ENCODE measurements around the gene HEATR5B.

HEATR5B gene

DNA sequence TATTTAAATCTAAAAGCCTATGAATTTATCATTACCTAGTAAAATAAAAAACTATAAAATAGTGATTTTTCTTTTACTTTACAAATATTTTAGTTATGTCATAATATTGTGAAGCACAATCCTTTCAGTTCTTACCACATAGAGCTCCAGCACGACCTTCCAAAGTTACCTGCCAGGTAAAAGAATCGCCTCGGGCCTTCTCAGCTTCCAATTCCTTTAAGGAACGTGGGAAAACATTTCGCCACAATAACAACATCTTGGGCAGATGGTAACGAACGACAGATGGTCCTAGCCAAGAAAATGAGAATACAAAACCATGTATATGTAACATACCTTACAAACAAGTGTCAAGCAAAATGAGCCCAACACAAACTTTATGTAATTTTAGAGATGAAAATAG lies 23.7 kb downstream of the HEATR5B start:
- TF ChIP-seq, protein P1, sequence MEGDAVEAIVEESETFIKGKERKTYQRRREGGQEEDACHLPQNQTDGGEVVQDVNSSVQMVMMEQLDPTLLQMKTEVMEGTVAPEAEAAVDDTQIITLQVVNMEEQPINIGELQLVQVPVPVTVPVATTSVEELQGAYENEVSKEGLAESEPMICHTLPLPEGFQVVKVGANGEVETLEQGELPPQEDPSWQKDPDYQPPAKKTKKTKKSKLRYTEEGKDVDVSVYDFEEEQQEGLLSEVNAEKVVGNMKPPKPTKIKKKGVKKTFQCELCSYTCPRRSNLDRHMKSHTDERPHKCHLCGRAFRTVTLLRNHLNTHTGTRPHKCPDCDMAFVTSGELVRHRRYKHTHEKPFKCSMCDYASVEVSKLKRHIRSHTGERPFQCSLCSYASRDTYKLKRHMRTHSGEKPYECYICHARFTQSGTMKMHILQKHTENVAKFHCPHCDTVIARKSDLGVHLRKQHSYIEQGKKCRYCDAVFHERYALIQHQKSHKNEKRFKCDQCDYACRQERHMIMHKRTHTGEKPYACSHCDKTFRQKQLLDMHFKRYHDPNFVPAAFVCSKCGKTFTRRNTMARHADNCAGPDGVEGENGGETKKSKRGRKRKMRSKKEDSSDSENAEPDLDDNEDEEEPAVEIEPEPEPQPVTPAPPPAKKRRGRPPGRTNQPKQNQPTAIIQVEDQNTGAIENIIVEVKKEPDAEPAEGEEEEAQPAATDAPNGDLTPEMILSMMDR (IDR thresholded peaks at IDR 0.05; ENCODE audit: extremely low read depth, insufficient read depth, missing control alignments): no peak
- in situ Hi-C loops (cut with MboI; ENCODE audit: low pct_unique_long_range_greater_than_20kb, low sequenced_read_pairs, unreplicated experiment): no loop called here
- no peak for DNase-seq (ENCODE audit: low spot score)

DNA sequence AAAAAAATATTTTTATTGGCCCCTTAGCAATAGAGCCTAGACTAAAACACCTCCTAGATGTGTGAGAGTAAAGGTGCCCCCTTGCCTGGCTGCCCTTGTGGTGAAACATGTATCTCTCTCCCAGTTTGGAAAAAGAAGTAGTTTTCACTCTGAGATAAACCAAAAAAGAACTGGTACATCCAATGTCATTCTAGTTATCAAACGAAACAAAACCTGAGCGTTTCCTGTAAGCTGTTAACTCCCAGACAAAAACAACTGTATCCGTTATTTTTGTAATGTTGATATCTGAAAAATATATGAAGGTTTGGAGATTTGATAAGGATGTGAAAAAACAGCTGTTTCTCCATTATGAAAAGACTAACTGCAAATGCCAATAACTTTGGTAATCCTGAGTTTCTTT lies 24.3 kb downstream of the HEATR5B start:
- no peak for DNase-seq (ENCODE audit: low spot score)
- TF ChIP-seq, protein P1 (IDR thresholded peaks at IDR 0.05; ENCODE audit: extremely low read depth, insufficient read depth, missing control alignments): no peak
- in situ Hi-C loops (cut with MboI; ENCODE audit: low pct_unique_long_range_greater_than_20kb, low sequenced_read_pairs, unreplicated experiment): no loop called here

DNA sequence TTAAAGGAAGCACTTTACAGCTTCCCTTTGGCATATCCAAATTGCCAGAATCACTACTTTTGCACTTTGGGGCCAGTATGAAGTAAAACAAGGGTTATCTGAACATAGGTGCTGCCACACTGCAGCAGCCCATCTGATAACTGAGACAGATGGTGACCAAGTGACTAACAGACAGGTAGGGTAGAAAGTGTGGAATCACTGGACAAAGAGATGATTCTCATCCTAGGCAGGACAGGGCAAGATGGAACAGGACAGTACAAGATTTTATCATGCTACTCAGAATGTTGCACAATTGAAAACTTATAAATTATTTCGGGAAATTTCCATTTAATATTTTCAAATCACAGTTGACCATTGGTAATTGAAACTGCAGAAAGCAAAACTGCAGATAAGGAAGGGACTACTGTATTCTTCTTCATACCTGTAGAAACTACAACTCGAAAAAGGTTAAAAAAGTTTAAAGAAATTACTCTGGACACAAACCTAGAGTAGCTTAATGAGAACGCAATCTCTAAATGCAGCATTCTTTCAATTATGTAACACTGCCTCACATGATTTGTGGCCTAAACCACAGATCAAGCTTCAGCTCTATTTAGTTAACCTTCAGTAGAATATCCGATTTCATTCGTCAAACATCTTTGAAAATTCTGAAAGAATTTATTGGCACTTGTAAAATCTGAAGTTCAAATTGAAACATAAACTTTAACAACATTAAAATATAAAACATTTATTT lies 31.4 kb downstream of the HEATR5B start:
- in situ Hi-C loops (cut with MboI; ENCODE audit: low pct_unique_long_range_greater_than_20kb, low sequenced_read_pairs, unreplicated experiment): no loop called here
- DNase-seq (ENCODE audit: low spot score): no peak
- TF ChIP-seq, protein P1 (IDR thresholded peaks at IDR 0.05; ENCODE audit: extremely low read depth, insufficient read depth, missing control alignments): no peak

- in situ Hi-C loops (cut with MboI; ENCODE audit: low pct_unique_long_range_greater_than_20kb, low sequenced_read_pairs, unreplicated experiment): no loop called here
- TF ChIP-seq, protein P1 (IDR thresholded peaks at IDR 0.05; ENCODE audit: extremely low read depth, insufficient read depth, missing control alignments): no peak
- DNase-seq (ENCODE audit: low spot score): no peak
Measured at GRCh38 chr2:37039580-37039979, 44.6 kb downstream of the HEATR5B start.

GRCh38 chr2:37037771-37038170 lies 46.4 kb downstream of the HEATR5B start:
- TF ChIP-seq, protein P1 (IDR thresholded peaks at IDR 0.05; ENCODE audit: extremely low read depth, insufficient read depth, missing control alignments): no peak
- DNase-seq (ENCODE audit: low spot score): no peak
- in situ Hi-C loops (cut with MboI; ENCODE audit: low pct_unique_long_range_greater_than_20kb, low sequenced_read_pairs, unreplicated experiment): no loop called here

- no peak for DNase-seq (ENCODE audit: low spot score)
- TF ChIP-seq, protein P1 (IDR thresholded peaks at IDR 0.05; ENCODE audit: extremely low read depth, insufficient read depth, missing control alignments): no peak
- in situ Hi-C loops (cut with MboI; ENCODE audit: low pct_unique_long_range_greater_than_20kb, low sequenced_read_pairs, unreplicated experiment): no loop called here
Measured at GRCh38 chr2:37029758-37030157, 54.4 kb downstream of the HEATR5B start.
